Mesodermal cell (in vitro differentiated cells): ENCODE results near the gene PPM1B.
A peak's percentile ranks its signal among the peaks of the same experiment; 100 is the strongest.

ENCODE experiments used
- H3K27ac ChIP-seq: 2 replicates; pipeline ENCODE4 v1.7.0; 2013; ENCODE audit warnings: mild to moderate bottlenecking, low read depth, low read length, moderate library complexity; ENCODE audit not compliant: severe bottlenecking
- H3K36me3 ChIP-seq: 2 replicates; pipeline ENCODE4 v1.7.1; 2013; ENCODE audit warnings: mild to moderate bottlenecking, low read length, moderate library complexity; ENCODE audit not compliant: control insufficient read depth, insufficient read depth
- H3K4me1 ChIP-seq: one replicate; pipeline ENCODE4 v1.7.1; 2013; ENCODE audit warnings: mild to moderate bottlenecking, low read length; ENCODE audit not compliant: insufficient read depth, control insufficient read depth, poor library complexity, severe bottlenecking
- H3K4me3 ChIP-seq: 2 replicates; pipeline ENCODE4 v1.7.0; 2013; ENCODE audit warnings: low read length, control low read depth, mild to moderate bottlenecking; ENCODE audit not compliant: insufficient read depth, poor library complexity, severe bottlenecking; ENCODE audit errors: extremely low read depth
- H3K9me3 ChIP-seq: 2 replicates; pipeline ENCODE4 v1.7.1; 2013; ENCODE audit warnings: mild to moderate bottlenecking, low read length, moderate library complexity; ENCODE audit not compliant: control insufficient read depth
- WGBS, 2 experiments: methylation state at CpG; one replicate each; pipeline ENCODE4 v1.1.5; 2013; ENCODE audit warnings: missing lambda C conversion rate in 2 of 2; ENCODE audit not compliant: insufficient coverage in 2 of 2; 5-methylcytosine and 5-hydroxymethylcytosine counted together

The PPM1B gene

GRCh38 chr2:44273076-44273475 lies 104.4 kb downstream of the PPM1B start:
- 91 to 100% methylated on average over 1 to 3 of the region's 3 CpGs for WGBS, 2 experiments
- Histone ChIP-seq H3K9me3 (no peaks in the 10 kb centered on the region), H3K4me1 (peaks cover 14% of the 10 kb centered on the region), H3K27ac (no peak overlapping the region), H3K36me3 (no peaks in the 10 kb centered on the region), H3K4me3 (no peak overlapping the region)

- no peak overlapping the region for H3K27ac ChIP-seq
- H3K4me3 ChIP-seq = no peak overlapping the region
- H3K36me3 ChIP-seq = no peaks in the 10 kb centered on the region
- H3K4me1 ChIP-seq = peaks cover 10% of the 10 kb centered on the region
- WGBS, 2 experiments = 88 to 93% methylated on average over 2 of the region's 2 CpGs
- H3K9me3 ChIP-seq = no peaks in the 10 kb centered on the region
Observed at GRCh38 chr2:44273596-44273995, 104.9 kb downstream of the PPM1B start.

GRCh38 chr2:44275927-44276303 lies 107.2 kb downstream of the PPM1B start:
- Histone ChIP-seq H3K4me1 (peaks cover 10% of the 10 kb centered on the region), H3K36me3 (no peaks in the 10 kb centered on the region), H3K4me3 (no peak overlapping the region), H3K9me3 (no peaks in the 10 kb centered on the region), H3K27ac (no peak overlapping the region)
- 80 to 83% methylated on average over 1 of the region's 2 CpGs for WGBS, 2 experiments

GRCh38 chr2:44277541-44277940 lies 108.9 kb downstream of the PPM1B start:
- 79 to 93% methylated on average over 1 of the region's 1 CpG for WGBS, 2 experiments
- Histone ChIP-seq H3K36me3 (no peaks in the 10 kb centered on the region), H3K9me3 (no peaks in the 10 kb centered on the region), H3K4me3 (no peak overlapping the region), H3K27ac (peak overlapping the region; percentile 36), H3K4me1 (peaks cover 10% of the 10 kb centered on the region)

- Histone ChIP-seq H3K9me3 (no peaks in the 10 kb centered on the region), H3K27ac (no peak overlapping the region), H3K36me3 (no peaks in the 10 kb centered on the region), H3K4me3 (no peak overlapping the region), H3K4me1 (peaks cover 8% of the 10 kb centered on the region)
- WGBS, 2 experiments = 86 to 100% methylated on average over 1 of the region's 1 CpG
Observed at GRCh38 chr2:44280869-44281268, 112.2 kb downstream of the PPM1B start.
